ENCODE results near the gene A3GALT2.

A3GALT2 gene

GRCh38 chr1:33338048-33338439 is 17.1 kb upstream of the A3GALT2 start:
- no peak for DNase-seq (ENCODE audit: low spot score)
- Histone ChIP-seq H3K4me1 (ENCODE audit: insufficient read depth, poor library complexity, severe bottlenecking) (peaks cover 79% of the 10 kb centered on the region), H3K27me3 (ENCODE audit: insufficient read depth, poor library complexity, severe bottlenecking) (no peaks in the 10 kb centered on the region), H3K27ac (ENCODE audit: poor library complexity, severe bottlenecking) (peak overlapping the region; percentile 99), H3K9me3 (ENCODE audit: severe bottlenecking) (no peaks in the 10 kb centered on the region), H3K36me3 (ENCODE audit: low read depth) (peaks cover 90% of the 10 kb centered on the region), H3K4me3 (ENCODE audit: severe bottlenecking) (no peak overlapping the region)
- ATAC-seq (ENCODE audit: low read depth) = no peak
- no peak for TF ChIP-seq CTCF (IDR thresholded peaks at IDR 0.05; ENCODE audit: poor library complexity, severe bottlenecking)

- H3K4me1 ChIP-seq (ENCODE audit: insufficient read depth, poor library complexity, severe bottlenecking) = peaks cover 73% of the 10 kb centered on the region
- H3K9me3 ChIP-seq (ENCODE audit: severe bottlenecking) = no peaks in the 10 kb centered on the region
- peaks cover 90% of the 10 kb centered on the region for H3K36me3 ChIP-seq (ENCODE audit: low read depth)
- DNase-seq (ENCODE audit: low spot score) (no peak), ATAC-seq (ENCODE audit: low read depth) (no peak)
- H3K27ac ChIP-seq (ENCODE audit: poor library complexity, severe bottlenecking) = peak overlapping the region; percentile 99
- H3K27me3 ChIP-seq (ENCODE audit: insufficient read depth, poor library complexity, severe bottlenecking) = no peaks in the 10 kb centered on the region
- TF ChIP-seq CTCF (IDR thresholded peaks at IDR 0.05; ENCODE audit: poor library complexity, severe bottlenecking) = no peak
- no peak overlapping the region for H3K4me3 ChIP-seq (ENCODE audit: severe bottlenecking)
These were observed 16.5 kb upstream of the A3GALT2 start for GRCh38 chr1:33337441-33337840.

- Histone ChIP-seq H3K27ac (ENCODE audit: poor library complexity, severe bottlenecking) (peak overlapping the region; percentile 99), H3K4me1 (ENCODE audit: insufficient read depth, poor library complexity, severe bottlenecking) (peaks cover 64% of the 10 kb centered on the region), H3K9me3 (ENCODE audit: severe bottlenecking) (no peaks in the 10 kb centered on the region), H3K4me3 (ENCODE audit: severe bottlenecking) (no peak overlapping the region), H3K27me3 (ENCODE audit: insufficient read depth, poor library complexity, severe bottlenecking) (no peaks in the 10 kb centered on the region), H3K36me3 (ENCODE audit: low read depth) (peaks cover 90% of the 10 kb centered on the region)
- no peak for ATAC-seq (ENCODE audit: low read depth)
- TF ChIP-seq CTCF (IDR thresholded peaks at IDR 0.05; ENCODE audit: poor library complexity, severe bottlenecking) = no peak
- no peak for DNase-seq (ENCODE audit: low spot score)
These were observed 15.7 kb upstream of the A3GALT2 start for GRCh38 chr1:33336580-33336979.

- Histone ChIP-seq H3K9me3 (ENCODE audit: severe bottlenecking) (no peaks in the 10 kb centered on the region), H3K27ac (ENCODE audit: poor library complexity, severe bottlenecking) (peak overlapping the region; percentile 99), H3K4me1 (ENCODE audit: insufficient read depth, poor library complexity, severe bottlenecking) (peaks cover 49% of the 10 kb centered on the region), H3K27me3 (ENCODE audit: insufficient read depth, poor library complexity, severe bottlenecking) (no peaks in the 10 kb centered on the region), H3K36me3 (ENCODE audit: low read depth) (peaks cover 90% of the 10 kb centered on the region), H3K4me3 (ENCODE audit: severe bottlenecking) (no peak overlapping the region)
- no peak for TF ChIP-seq CTCF (IDR thresholded peaks at IDR 0.05; ENCODE audit: poor library complexity, severe bottlenecking)
- ATAC-seq (ENCODE audit: low read depth) = no peak
- DNase-seq (ENCODE audit: low spot score) = no peak
These were observed 14.1 kb upstream of the A3GALT2 start for GRCh38 chr1:33335020-33335419.

GRCh38 chr1:33334081-33334552 is 13.2 kb upstream of the A3GALT2 start:
- H3K27ac ChIP-seq (ENCODE audit: poor library complexity, severe bottlenecking) = peak overlapping the region; percentile 99
- H3K36me3 ChIP-seq (ENCODE audit: low read depth) = peaks cover 92% of the 10 kb centered on the region
- DNase-seq (ENCODE audit: low spot score) (no peak), ATAC-seq (ENCODE audit: low read depth) (no peak)
- H3K4me3 ChIP-seq (ENCODE audit: severe bottlenecking) = no peak overlapping the region
- no peaks in the 10 kb centered on the region for H3K9me3 ChIP-seq (ENCODE audit: severe bottlenecking)
- no peak for TF ChIP-seq CTCF (IDR thresholded peaks at IDR 0.05; ENCODE audit: poor library complexity, severe bottlenecking)
- peaks cover 39% of the 10 kb centered on the region for H3K4me1 ChIP-seq (ENCODE audit: insufficient read depth, poor library complexity, severe bottlenecking)
- no peaks in the 10 kb centered on the region for H3K27me3 ChIP-seq (ENCODE audit: insufficient read depth, poor library complexity, severe bottlenecking)

All from RWPE2 (cell line).